Urinary bladder (tissue), 4 donors: ENCODE results near the gene ASB5. TPM values are rescaled to one million over a fixed set of nuclear protein-coding genes. Genes with fewer than 3 reads are reported as not detected.
"Not testable (repeated sequence)": the region's sequence is repeated elsewhere in the genome, so short reads cannot be mapped to it uniquely, and the experiment has no call there.

Source experiments
- DNase-seq: peaks from one replicate; pipeline ENCODE4 v3.0.0-alpha.2; 2015; ENCODE audit errors: extremely low spot score
- H3K27ac ChIP-seq: one replicate; pipeline ENCODE4 v1.5.1; 2013; ENCODE audit warnings: low read depth, mild to moderate bottlenecking, moderate library complexity
- H3K36me3 ChIP-seq: one replicate; pipeline ENCODE4 v1.6.1; 2013; ENCODE audit warnings: mild to moderate bottlenecking, moderate library complexity; ENCODE audit not compliant: insufficient read depth
- H3K4me1 ChIP-seq: one replicate; pipeline ENCODE4 v1.6.1; 2013; ENCODE audit warnings: mild to moderate bottlenecking, moderate library complexity; ENCODE audit not compliant: insufficient read depth
- H3K4me3 ChIP-seq: one replicate; pipeline ENCODE4 v1.5.1; 2013; ENCODE audit warnings: low read depth, low read length
- WGBS: extraction: QIAGEN DNeasy Blood & Tissue Kit; methylation state at CpG from one replicate; pipeline ENCODE4 v1.1.7; 2013; 5-methylcytosine and 5-hydroxymethylcytosine counted together
- polyA plus RNA-seq: library from polyadenylated mRNA; stranded (reverse); fragments of 200-250 nt; gene quantifications from one replicate; pipeline ENCODE4 v1.2.3, GENCODE V29; 2013
- total RNA-seq: library from RNA; depleted of rRNA; stranded (reverse); fragments of >200 nt; gene quantifications from one replicate; pipeline ENCODE4 v1.2.3, GENCODE V29; 2014
- donor health status: healthy with polysubstance abuse.
- donor health status: healthy.

Gene ASB5
- total and polyA plus RNA-seq, 2 donors, result 40.0 to 40.8 TPM

- DNase-seq, result no peak
- 43% methylated on average over 4 of the region's 4 CpGs for WGBS
- no peak overlapping the region for H3K4me3 ChIP-seq
- H3K4me1 ChIP-seq, result no peaks in the 10 kb centered on the region
- H3K27ac ChIP-seq, result no peak overlapping the region
- H3K36me3 ChIP-seq, result no peaks in the 10 kb centered on the region
Measured at GRCh38 chr4:176229645-176230044, 39.4 kb downstream of the ASB5 start.

DNA sequence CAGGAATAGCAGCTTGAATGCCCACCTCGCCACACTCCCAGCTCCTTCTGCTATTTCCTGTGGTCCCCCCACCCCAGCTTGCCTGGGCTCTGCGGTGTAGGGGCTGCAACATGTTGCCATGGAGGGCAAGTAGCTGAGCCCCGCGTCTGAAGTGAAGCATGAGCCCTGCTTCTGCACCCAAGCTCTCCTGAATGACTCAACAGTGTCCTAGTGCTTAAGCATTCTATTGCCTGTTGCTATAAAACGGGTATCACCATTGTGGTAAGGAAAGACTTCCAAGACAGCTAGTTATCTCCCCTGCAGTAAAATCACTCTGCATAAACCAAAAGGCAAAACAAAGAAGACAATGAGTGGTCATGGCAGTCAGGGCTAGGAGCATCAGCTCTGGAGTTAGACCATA is 42.3 kb downstream of the ASB5 start:
- Histone ChIP-seq H3K36me3 (no peaks in the 10 kb centered on the region), H3K27ac (no peak overlapping the region)
- WGBS, result 77% methylated on average over 5 of the region's 5 CpGs

GRCh38 chr4:176223561-176223960 is 45.5 kb downstream of the ASB5 start:
- no peak for DNase-seq
- 58% methylated on average over 2 of the region's 2 CpGs for WGBS
- no peaks in the 10 kb centered on the region for H3K36me3 ChIP-seq
- H3K4me1 ChIP-seq, result no peaks in the 10 kb centered on the region
- no peak overlapping the region for H3K4me3 ChIP-seq
- no peak overlapping the region for H3K27ac ChIP-seq

More for the DNA sequence above, 42.3 kb downstream of the ASB5 start:
- no peaks in the 10 kb centered on the region for H3K4me1 ChIP-seq
- DNase-seq, result no peak
- H3K4me3 ChIP-seq, result no peak overlapping the region

DNA sequence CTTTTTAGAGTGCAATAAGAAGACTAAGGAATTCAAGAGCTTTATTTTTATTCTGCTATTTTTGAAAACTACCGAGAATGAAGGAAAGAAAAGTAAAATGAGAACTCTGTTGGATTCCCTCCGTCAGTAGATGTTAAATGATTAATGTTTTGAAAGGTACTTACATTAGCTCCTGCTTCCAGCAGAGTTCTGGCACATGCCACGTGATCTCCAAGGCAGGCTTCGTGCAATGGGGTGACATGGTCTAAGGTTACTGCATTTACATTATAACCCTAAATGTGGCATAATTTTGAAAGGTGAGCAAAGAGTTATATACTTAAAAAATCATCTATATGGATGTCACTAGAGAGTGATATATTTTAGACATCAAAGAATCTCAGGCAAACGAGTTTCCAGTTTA is 46.9 kb downstream of the ASB5 start:
- DNase-seq, result no peak
- H3K4me3 ChIP-seq, result no peak overlapping the region

GRCh38 chr4:176217510-176217909 is 51.5 kb downstream of the ASB5 start:
- Histone ChIP-seq H3K4me1 (no peaks in the 10 kb centered on the region), H3K36me3 (no peaks in the 10 kb centered on the region), H3K27ac (no peak overlapping the region), H3K4me3 (no peak overlapping the region)
- WGBS, result 71% methylated on average over 2 of the region's 2 CpGs
- DNase-seq, result no peak

More for the DNA sequence above, 46.9 kb downstream of the ASB5 start:
- H3K4me1 ChIP-seq, result no peaks in the 10 kb centered on the region
- H3K27ac ChIP-seq, result no peak overlapping the region
- WGBS, result 86% methylated on average over 5 of the region's 5 CpGs
- H3K36me3 ChIP-seq, result no peaks in the 10 kb centered on the region

- H3K4me1 ChIP-seq, DNase-seq, H3K27ac ChIP-seq, H3K4me3 ChIP-seq, H3K36me3 ChIP-seq: not testable (repeated sequence)
- 75% methylated on average over 3 of the region's 3 CpGs for WGBS
Measured at GRCh38 chr4:176212351-176212750, 56.7 kb downstream of the ASB5 start.

DNA sequence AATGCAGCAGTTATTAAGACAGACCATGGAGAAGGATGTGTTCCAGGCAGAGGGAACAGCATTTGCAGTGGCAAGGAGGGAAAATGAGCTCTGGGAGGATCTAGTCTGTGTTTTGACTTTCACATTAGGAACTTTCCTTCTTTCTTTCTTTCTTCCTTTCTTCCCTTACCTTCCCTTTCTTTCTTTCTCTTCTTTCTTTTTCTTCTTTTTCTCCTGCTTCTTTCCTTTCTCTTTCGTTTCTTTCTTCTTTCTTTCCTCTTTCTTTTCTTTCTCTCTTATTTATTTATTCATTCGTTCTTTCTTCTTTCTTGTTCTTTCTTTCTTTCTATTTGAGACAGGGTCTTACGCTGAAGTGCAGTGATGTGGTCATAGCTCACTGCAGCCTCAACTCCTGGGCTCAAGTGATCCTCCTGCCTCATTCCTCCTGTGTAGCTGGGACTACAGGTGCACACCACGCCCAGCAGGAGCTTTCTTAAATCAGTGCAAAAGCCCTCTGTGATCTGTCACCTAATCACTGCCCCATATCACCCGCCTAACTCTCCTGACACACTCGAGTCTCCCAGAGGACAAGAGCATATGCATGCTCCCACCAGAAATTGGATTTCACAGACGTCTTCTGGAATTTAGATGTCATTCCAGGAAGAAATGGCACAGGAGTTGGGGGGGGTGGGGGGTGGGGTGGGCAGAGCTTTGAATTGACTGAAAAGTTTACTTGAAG is 58.3 kb downstream of the ASB5 start:
- no peak overlapping the region for H3K27ac ChIP-seq
- no peaks in the 10 kb centered on the region for H3K36me3 ChIP-seq
- 82% methylated on average over 7 of the region's 7 CpGs for WGBS
- no peak for DNase-seq
- no peak overlapping the region for H3K4me3 ChIP-seq
- H3K4me1 ChIP-seq, result no peaks in the 10 kb centered on the region

- H3K36me3 ChIP-seq, result no peaks in the 10 kb centered on the region
- no peak for DNase-seq
- H3K4me3 ChIP-seq, result no peak overlapping the region
- H3K4me1 ChIP-seq, result no peaks in the 10 kb centered on the region
- no peak overlapping the region for H3K27ac ChIP-seq
- 85% methylated on average over 3 of the region's 3 CpGs for WGBS
Measured at GRCh38 chr4:176210101-176210500, 58.9 kb downstream of the ASB5 start.

- Histone ChIP-seq H3K27ac (no peak overlapping the region), H3K4me3 (no peak overlapping the region), H3K36me3 (no peaks in the 10 kb centered on the region), H3K4me1 (no peaks in the 10 kb centered on the region)
- WGBS, result 77% methylated on average over 4 of the region's 4 CpGs
- DNase-seq, result no peak
Measured at GRCh38 chr4:176209535-176209934, 59.5 kb downstream of the ASB5 start.

GRCh38 chr4:176207839-176208238 is 61.2 kb downstream of the ASB5 start:
- H3K36me3 ChIP-seq, result no peaks in the 10 kb centered on the region
- 33% methylated on average over 5 of the region's 5 CpGs for WGBS
- no peak for DNase-seq
- H3K4me3 ChIP-seq, result no peak overlapping the region
- H3K4me1 ChIP-seq, result no peaks in the 10 kb centered on the region
- no peak overlapping the region for H3K27ac ChIP-seq

DNA sequence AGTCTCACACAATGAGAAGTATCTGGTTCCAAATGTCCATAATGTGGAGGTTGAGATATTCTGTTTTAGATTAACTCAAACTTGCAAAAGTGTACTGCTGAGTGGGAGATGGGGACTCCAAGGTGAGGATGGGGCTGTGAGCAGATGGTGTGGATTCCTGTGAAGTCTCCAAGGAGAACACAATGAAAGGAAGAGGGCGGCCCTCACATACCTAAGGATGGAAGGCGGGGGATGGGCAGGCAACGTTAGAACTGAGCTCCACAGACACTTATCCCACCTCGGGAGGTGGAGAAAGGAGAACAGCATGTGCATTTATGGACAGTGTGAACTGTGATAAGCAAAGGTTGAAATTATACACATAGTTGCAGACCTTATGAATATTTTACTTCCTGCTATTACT is 63.7 kb downstream of the ASB5 start:
- no peak for DNase-seq
- no peak overlapping the region for H3K27ac ChIP-seq
- 57% methylated on average over 4 of the region's 4 CpGs for WGBS

DNA sequence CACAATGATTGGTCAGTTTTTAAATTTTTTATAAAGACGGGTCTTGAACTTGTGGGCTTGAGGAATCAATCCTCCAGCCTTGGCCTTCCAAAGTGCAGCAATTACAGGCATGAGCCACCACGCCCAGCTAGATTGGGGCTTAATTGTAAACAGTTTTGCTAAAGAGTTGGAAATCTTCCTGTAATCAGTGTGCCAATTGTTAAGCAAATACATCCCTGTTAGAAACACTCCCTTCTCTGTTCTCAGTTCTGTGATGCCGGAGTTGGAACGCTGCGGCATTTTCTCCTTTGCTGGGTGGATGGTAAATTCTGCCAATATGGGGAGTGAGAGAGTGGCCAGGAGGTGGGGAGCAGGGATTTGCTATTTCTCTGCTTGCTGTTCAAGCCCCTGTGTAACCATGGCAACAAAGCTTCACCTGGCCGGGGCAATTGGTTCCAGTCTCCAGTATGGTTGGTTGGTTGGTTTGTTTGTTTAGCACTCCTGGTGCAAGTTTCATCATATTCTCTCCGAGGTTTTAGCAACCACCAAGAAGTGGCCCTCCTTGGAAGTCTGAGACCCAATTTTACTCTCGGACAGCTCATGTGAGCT is 70.6 kb downstream of the ASB5 start:
- 81% methylated on average over 8 of the region's 8 CpGs for WGBS
- Histone ChIP-seq H3K4me3 (no peak overlapping the region), H3K4me1 (no peaks in the 10 kb centered on the region), H3K36me3 (no peaks in the 10 kb centered on the region), H3K27ac (no peak overlapping the region)
- DNase-seq, result no peak

More for the DNA sequence above, 63.7 kb downstream of the ASB5 start:
- H3K4me3 ChIP-seq, result no peak overlapping the region
- H3K36me3 ChIP-seq, result no peaks in the 10 kb centered on the region
- H3K4me1 ChIP-seq, result no peaks in the 10 kb centered on the region

- WGBS, result under 1% methylated on average over 45 of the region's 45 CpGs
- no peaks in the 10 kb centered on the region for H3K36me3 ChIP-seq
- H3K4me1 ChIP-seq, result no peaks in the 10 kb centered on the region
- peak within 1 kb of the TSS; percentile 43 for H3K4me3 ChIP-seq
- peak; percentile 76 for DNase-seq
- no peak within 1 kb of the TSS for H3K27ac ChIP-seq
Measured at GRCh38 chr4:176195184-176195978, 73.6 kb downstream of the ASB5 start, which contains the start of gene SPATA4. SPATA4 (minus strand) TSS chr4:176195585; CDS start chr4:176195562, 23 bp downstream.

GRCh38 chr4:176193938-176194337 is 75.1 kb downstream of the ASB5 start:
- H3K36me3 ChIP-seq, result no peaks in the 10 kb centered on the region

More at GRCh38 chr4:176193938-176194337, 75.1 kb downstream of the ASB5 start:
- no peak overlapping the region for H3K4me3 ChIP-seq
- H3K4me1 ChIP-seq, result no peaks in the 10 kb centered on the region
- no peak for DNase-seq
- H3K27ac ChIP-seq, result no peak overlapping the region
- 74% methylated on average over 3 of the region's 3 CpGs for WGBS
